ENCODE measurements around the gene ATG16L2.
A peak's percentile ranks its signal among the peaks of the same experiment; 100 is the strongest.

ATG16L2 gene, protein sequence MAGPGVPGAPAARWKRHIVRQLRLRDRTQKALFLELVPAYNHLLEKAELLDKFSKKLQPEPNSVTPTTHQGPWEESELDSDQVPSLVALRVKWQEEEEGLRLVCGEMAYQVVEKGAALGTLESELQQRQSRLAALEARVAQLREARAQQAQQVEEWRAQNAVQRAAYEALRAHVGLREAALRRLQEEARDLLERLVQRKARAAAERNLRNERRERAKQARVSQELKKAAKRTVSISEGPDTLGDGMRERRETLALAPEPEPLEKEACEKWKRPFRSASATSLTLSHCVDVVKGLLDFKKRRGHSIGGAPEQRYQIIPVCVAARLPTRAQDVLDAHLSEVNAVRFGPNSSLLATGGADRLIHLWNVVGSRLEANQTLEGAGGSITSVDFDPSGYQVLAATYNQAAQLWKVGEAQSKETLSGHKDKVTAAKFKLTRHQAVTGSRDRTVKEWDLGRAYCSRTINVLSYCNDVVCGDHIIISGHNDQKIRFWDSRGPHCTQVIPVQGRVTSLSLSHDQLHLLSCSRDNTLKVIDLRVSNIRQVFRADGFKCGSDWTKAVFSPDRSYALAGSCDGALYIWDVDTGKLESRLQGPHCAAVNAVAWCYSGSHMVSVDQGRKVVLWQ

DNA sequence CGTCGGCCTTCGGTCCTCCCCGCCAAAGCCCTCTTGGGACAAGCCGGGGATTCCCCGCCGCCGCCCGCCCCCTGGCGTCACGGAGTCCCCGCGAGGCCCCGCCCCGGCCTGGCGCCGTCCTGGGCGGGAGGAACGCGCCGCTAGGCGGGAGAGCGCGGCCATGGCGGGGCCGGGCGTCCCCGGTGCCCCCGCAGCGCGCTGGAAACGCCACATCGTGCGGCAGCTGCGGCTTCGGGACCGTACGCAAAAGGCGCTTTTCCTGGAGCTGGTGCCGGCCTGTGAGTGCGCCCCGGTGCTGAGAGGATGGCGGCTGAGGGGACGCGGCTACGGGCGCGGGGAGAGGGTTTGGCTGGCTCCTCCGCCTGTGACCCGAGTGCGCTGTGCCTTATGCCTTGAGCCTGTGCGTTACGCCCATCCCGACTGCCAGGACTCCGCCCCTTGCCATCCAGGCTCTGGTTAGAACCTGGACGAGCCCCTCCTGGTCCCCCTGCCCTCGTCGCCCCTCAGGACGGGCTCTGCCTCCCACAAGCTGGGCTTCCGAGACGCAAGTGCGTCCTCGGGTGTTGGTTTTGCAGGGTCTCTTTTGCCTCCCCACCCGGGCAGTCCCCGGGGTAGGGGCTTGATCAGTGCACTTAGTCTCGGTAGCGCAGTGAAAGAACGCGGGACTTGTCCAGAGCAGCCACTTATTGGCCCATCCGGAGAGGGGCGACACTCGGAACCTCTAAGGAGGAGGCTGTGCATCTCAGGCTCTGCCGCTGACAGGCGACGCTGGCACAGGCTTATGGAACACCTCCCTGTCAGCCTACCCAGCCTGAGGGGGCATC lies at the start of gene ATG16L2:
Gene ATG16L2, plus strand, starts transcription at position 126 of the 824 bp plus-strand sequence. Its CDS starts 35 bp downstream, at position 161.
- DNase-seq = peak; percentile 55

DNA sequence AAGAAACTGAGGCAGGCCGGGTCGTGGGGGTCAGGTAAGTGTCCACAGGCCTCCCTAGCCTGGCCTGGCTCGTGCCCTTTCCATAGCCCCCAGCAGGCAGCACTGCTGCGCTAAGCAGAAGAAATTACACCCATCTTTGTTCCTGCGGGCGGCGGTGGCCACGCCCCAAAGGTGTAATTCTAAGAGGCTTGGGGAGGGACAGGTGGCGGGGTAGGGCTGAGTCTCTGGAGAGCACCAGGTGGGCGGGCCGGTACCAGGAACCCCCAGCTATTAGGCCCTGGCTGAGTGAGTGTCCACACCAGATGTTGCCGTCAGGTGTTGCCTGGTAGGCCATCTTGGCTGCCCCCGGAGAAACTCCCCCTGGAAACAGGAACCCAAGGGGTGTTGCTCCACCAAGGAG lies 49.7 kb upstream of the ATG16L2 start:
- peak; percentile 69 for DNase-seq

DNA sequence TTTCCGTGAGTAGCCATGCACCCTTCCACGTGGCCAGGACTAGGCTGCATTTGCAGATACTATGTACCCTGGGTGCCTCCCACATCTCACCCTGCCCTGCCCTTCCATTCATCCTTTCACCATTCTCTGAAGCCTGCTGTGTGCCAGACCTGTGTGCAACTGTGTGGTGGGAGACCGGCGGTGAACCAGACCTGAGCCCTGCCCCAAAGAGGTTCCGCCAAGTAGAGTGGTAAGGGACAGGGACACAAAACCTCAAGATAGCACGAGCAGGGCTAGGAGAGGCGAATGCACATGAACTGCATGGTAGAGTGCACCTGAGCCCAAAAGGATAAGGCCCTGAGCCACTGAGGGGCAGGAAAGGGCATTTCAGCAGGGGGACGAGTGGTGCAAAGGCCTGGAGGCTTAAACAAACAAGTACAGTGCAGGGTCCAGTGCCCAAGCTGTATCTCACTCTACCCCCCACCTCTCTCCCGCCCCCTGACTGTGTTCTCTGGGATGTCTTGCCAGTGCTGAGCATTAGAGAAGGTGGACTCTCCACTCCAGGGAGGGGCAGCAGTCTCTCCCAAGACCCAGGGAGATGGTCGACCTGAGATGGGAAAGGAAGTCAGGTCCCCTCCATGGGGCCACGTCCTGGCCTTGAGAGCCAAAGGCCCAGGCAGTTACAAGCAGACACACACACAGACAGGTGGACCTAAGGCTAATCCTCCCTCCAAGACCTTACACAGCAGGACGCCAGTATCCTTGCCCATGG lies 47.9 kb upstream of the ATG16L2 start:
- DNase-seq = no peak

DNA sequence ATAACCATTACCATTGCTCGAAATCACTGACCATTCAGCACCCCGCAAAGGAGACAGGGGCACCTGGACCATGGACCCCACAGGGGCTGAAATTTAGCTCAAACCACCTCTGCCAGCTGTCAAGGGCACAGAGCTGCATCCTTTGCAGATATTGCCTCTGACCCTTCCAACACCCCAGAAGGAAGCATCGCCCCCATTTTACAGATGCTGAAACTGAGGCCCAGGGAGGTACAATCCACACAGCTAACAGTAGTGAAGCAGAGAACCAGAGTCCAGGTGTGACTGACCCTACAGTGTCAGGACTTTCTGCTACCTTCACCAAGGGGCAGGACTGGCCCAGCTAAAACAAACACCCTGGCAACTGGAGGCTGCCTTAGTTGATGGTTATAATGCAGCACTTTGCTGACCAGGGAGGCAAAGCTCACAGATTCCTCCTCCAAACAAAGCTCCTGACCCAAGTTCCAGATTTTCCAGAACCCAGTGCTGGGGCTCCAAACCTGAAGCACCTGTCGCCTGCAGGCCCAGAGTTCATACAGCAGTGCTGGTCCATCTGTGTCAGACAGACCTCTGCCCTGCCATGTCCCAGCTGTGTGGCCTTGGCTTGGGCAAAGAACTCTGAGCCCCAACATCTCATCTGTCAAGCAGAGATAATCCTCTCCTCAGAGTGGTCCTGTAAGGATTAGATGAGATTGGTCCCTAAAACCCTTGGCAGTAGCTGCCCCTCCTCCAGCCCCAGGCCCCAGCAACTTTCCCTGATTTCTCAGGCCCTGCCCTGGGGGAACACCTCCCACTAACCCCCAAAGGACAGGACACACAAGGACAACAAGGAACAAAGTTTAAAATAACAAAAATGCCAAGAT lies 46.8 kb upstream of the ATG16L2 start:
- DNase-seq = no peak

DNA sequence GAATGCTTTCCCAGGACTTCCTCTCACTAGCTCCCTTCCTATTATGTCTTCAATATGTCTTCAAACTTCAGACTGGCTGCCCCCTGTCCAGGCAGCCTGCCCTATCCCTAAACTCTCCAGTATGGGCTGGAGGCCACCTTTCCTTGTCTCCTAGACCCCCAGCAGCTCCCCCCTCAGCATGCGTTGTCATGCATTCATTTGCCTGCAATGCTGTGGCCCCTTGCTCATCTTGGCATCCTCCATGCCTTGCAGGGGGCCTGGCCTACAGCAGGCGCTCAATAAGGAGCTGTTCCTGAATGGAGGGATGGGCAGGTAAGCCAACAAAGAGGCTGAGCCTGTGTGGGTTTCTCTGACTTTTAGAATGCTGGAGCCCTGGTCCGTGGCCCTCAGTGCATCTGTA lies 45.6 kb upstream of the ATG16L2 start:
- DNase-seq = no peak

DNA sequence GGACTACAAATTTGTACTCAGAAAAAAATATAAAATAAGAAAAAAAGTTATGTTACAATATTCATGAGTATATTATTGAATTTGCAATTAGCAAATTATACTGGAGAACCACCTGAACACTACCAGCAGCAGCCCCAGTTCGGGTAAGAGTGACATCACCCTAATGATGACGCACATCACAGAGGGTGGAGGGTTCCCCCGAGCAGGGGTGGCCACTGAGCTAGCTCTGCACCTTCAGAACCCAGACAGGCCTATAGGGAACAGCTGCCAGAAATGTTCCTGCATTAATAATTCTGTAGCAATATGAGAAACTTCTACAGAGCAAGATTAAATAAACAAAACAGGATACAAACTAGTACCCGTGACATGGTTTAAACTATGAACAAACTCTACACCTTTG lies 44.5 kb upstream of the ATG16L2 start:
- DNase-seq = no peak

DNA sequence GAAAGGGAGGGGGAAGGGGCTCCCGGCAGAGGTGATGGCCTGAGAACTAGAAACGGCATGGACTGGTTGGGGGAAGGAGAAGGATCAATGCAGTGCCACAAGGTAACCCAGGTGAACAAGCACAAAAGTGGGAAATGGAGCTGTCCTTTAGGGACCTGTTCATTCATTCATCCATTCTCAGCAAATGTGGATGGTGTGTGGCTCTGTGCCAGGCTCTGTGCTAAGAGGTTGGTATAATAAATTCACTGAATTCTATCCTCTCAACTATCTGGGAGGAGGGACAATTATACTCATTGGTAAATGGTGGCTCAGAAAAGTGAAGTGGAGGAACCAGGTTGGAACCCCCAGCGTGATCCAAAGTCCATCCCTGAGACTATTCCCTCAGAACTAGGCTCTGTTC lies 43.4 kb upstream of the ATG16L2 start:
- DNase-seq = no peak

DNA sequence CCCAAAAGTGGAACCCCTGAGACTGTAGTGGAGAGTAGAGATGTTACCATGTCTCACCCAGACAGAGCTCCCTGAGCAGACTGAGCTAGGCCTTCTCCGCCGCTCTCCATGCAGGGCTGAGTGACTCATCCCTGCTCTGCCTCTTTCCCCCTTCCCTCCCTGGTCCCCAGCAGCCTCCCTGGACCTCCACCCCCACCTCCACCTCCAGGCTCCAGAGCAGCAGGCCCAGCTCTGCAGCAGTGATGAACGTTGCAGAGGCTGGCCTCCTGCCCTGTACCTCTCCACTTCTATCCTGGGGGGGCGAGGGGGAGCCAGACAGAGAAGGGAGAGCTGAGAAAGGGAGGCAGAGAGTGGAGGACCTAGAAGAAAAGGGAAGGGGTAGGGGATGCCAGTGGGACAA lies 42.7 kb upstream of the ATG16L2 start:
- no peak for DNase-seq

DNA sequence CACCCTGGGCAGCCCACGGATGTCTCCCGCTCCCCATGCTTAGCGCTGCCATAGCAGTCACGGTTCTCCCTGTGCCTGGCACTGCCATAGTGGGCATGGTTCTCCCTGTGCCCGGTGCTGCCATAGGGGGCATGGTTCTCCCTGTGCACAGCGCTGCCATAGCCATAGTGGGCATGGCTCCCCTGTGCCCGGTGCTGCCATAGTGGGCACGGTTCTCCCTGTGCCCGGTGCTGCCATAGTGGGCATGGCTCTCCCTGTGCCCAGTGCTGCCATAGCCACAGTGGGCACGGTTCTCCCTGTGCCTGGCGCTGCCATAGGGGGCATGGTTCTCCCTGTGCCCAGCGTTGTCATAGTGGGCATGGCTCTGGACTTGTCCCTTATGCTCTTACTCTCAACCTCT lies 42.2 kb upstream of the ATG16L2 start:
- no peak for DNase-seq

DNA sequence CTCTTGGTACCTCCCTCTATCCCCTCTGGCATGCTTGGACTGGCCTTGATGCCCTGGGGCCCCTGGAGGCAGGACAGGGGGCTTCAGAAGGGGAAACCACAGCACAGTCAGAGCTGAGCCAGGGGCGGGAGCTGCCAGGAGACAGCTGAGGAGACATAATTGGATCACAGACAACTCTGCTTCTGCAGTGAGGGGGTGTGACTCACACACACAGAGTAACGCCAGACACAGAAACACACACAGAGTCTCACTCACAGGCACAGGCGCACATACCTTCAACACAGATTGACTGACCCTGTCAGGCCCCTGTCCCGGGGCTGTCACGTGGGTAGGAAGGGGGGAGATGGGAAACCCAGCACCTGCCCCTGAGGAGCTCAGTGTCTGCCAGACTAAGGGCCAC lies 40.9 kb upstream of the ATG16L2 start:
- no peak for DNase-seq

DNA sequence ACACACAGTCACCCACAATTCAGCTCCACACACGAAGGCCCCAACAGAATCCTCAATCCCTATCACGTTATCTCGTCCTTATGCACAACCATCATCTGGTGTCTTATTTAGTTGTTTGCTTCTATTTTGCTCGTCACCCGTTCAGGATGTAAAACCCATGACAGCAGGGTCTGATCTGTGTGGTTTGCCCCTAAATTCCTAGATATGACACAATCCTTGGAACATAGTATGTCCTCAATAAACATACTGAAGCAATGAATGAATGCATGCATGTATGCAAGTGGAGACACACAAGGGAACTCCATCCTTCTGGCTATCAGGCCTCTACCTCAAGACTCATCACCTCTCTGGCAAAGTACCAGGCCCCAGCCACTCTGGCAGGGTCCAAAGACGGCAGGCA lies 40.5 kb upstream of the ATG16L2 start:
- DNase-seq = no peak

DNA sequence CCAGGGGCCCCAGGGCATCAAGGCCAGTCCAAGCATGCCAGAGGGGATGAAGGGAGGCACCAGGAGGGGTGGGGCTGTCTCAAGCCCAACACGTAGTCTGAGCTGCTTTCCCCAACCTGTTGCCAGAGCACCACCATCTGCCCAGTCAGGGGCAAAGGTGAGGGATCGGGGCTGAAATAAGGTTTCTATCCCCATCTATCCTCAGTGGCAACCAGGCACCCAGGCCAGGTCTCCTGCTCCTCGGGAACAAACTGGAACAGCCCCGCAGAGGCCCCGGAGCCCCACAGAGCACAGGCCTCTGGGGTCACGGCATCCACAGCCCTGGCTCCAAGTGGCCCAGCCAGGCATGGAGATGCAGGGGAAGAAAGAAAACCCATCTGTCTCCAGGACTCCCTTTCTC lies 39.7 kb upstream of the ATG16L2 start:
- DNase-seq = no peak

DNA sequence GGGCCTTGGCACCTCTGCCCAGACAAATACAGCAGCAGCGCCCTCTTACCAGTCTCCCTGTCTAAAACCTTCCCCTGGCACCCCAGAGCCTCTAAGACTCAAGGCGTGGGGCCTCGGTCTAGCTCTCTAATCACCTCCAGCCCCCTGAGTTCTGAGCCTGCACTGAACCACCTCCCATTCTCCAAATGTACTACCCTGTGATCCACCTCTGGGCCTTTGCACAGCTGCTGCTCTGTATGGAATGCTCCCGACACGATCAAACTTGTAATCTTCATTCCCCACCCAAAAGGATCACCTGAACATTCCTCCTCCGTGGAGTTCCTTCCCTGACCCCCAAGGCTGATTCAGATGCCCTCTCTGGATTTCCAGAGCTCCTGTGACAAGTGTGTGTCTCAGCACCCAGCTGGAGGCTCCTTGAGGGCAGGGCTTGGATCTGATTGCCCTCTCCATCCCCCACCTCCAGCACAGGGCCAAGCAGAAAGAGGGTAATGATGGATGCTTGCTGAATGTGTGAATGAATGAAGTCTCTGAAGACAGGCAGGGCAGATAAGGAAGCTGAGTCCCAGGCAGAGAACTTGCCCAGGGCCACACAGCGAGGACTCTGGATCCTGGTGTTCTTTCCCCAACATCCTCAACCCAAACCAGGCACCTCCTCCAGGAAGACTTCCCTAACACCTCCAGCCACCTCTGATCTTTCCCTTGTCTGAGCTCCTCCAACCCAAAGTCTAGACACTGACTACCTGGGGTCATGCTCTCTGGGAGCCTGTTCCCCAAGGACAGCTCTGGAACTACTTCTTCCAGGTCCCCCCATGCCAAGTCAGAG lies 38.7 kb upstream of the ATG16L2 start:
- no peak for DNase-seq

DNA sequence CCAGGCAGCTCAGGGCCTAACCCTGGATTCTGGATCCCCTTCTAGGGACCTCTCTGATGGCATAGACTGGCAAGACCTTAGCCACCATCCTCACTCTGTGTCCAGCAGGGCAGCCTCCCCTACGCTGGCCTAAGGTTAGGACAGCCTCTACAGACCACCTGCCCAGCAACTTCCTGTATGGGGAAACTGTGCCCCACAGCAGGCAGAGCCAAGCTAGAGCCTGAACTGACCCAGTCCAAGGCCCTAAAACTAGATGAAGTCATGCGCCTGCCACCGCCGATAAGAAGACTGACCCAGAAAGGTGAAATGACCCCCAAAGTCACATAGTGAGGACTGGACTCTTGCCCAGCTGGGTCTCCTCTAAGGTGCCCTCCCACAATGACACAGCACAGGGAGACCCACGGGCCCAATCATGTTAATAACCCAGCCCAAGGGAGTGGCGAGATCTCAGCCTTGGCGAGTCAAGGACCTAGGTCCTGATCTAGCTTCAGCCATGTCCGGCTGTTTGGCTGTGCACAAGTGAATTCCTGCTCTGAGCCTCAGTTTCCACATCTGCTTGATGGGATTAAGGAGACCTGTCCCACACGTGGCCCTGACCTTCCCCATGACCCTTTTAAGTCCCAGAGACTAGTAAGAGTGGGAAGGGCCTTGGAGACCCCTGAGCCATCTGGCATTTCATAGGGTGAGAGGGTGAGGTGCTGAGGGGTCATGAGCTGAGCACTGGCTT lies 37.9 kb upstream of the ATG16L2 start:
- no peak for DNase-seq

DNA sequence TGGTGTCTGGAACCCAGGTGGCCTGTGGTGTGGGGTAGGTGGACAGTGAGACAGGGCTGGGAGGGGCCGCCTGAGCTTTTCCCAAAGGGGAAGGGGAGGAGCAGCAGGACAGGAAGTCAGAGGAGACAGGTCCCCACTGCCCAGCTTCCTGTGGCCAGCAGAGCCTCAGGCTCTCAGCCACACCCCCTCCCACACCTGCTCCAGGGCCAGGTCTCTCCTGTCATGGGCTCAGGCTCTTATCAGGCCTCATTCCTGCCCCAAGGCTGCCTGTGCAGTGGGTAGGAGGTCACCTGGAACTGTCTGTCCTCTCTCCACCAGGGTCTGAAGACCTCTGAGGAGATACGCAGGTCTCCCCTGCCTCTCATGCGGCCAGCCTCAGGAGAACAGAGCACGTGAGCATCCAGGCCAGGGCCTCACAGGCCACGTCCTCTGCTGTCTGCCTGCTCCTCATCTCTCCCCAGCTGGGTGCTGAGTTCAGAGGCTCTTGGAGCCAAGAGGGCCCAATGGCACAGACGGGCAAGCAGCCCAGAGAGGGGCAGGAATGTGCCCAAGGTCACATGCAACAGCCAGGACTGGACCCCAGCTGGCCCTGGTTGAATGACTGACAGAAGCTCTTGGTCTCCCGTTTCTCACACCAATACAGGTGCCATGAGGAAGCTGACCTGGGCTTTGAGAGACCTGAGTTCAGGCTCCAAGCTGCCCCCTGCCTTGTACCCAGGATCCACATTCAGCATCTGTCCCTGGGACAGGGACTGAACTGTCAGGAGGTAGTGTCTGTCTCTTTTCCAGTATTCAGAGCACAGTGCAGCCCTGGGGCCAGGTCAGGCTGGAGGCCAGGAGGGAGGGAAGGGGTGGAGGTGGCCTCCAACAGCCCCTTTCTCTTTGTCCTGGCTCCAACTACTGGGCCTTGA lies 37.1 kb upstream of the ATG16L2 start:
- no peak for DNase-seq

DNA sequence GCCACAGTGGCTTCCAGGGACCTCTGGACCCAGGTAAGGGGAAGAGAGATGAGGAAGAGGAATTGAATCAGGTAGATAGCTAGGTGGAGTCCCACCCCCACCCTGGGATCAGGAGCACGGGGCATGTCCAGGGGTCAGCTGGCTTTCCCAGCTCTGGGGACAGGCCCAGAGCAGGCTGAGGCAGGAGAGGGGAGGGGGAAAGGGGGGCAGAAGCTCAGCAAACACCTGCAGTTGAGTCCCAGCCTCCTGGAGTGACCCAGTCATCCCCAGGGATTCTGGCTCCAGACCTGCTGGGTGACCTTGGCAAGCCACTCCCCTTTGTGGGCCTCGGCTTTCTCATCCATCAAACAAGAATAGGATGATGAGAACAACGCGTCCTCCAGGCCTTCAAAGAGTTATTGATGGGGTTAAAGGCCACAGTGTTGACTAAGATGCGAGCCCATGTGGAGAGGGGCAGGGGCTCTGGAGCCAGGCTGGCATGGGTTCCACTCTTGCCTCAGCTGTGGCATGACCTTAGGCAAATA lies 36.4 kb upstream of the ATG16L2 start:
- no peak for DNase-seq

DNA sequence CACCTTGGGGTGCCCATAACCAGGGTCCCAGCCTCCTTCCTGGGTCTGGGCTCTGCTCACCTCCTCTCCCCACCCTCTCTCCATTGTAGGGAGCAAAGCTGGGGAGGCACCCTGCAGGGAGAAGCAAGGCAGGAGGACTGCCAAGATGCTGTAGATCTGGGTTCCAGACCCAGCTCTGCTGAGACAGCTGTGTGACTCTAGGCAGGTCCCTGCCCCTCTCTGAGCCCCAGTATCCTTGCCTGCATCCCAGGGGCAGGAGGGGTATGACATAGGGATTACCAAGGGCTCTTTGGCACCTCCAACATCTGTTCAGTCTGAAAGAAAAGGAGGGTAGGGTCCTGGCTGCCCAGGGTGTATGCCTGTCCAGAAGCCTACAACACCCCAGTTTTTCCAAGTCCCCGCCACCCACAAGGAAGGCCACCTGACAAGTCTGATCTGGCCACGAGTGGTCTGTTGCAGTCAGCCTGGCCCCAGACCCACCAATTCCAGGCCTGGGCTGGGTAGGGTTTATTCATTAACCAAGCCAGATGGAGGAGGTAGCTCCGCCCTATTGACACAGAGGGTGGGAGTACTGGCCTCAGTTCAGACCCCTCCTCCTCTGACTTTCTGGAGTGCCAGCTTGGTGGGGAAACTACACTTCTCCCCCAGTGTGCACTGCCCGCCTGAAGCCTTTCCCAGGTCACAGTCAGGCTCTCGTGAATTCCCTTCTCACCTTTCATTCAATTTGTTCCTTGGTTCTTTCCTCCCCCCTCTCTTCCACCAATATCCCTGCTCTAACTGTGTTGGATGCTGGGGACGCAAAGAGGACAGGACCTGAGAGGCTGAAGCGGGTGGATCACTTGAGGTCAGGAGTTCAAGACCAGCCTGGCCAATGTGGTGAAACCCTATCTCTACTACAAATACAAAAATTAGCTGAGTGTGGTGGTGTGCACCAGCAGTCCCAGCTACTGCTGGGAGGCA lies 35.4 kb upstream of the ATG16L2 start:
- DNase-seq = no peak
